B cell (primary cell): ENCODE measurements around the gene COA8. TPM values are rescaled to one million over a fixed set of nuclear protein-coding genes. Genes with fewer than 3 reads are reported as not detected.

ENCODE experiments used
- ATAC-seq: fragments of 200-7000 bp; cut with Tn5 transposase; one replicate; pipeline ENCODE4 v1.10.0; 2021; ENCODE audit warnings: low read depth, mild to moderate bottlenecking, moderate number of reproducible peaks, moderate library complexity
- CTCF ChIA-PET: fragments of 350-600 bp; sonication (Branson Sonifier 250); formaldehyde crosslinking; loops from one replicate; lab custom pipeline; 2021; ENCODE audit warnings: antibody characterized with exemption, inconsistent platforms; lab: Charles Lee
- POLR2A ChIA-PET: fragments of 350-600 bp; sonication (Branson Sonifier 250); formaldehyde crosslinking; loops from one replicate; lab custom pipeline; 2021; ENCODE audit warnings: antibody characterized with exemption; lab: Charles Lee
- DNase-seq: peaks from one replicate; pipeline ENCODE4 v3.0.0; 2013
- H2AFZ ChIP-seq: 2 replicates; pipeline ENCODE4 v1.6.1; 2012; ENCODE audit warnings: mild to moderate bottlenecking, low read depth, low read length; ENCODE audit not compliant: insufficient read depth, poor library complexity, severe bottlenecking
- H3K27ac ChIP-seq, 2 donors: 1 replicate in 1 of 2; 2 replicates in 1 of 2; pipeline ENCODE4 v1.5.1; 2012 to 2013; ENCODE audit warnings: low read length in 2 of 2, mild to moderate bottlenecking in 2 of 2, moderate library complexity in 1 of 2
- H3K27me3 ChIP-seq, 4 experiments: fragments of 200-600 bp in 1 of 4; sonication (generic) in 1 of 4; replicated peaks in 1 of 4; 1 replicate in 2 of 4; 2 replicates in 2 of 4; pipeline versions ENCODE4 v1.6.1 to v1.7.0; 2013 to 2016; ENCODE audit warnings: low read length in 3 of 4, mild to moderate bottlenecking in 2 of 4, mixed read lengths in 1 of 4, moderate library complexity in 1 of 4; ENCODE audit not compliant: insufficient read depth in 4 of 4, control insufficient read depth in 3 of 4; ENCODE audit errors: control extremely low read depth in 1 of 4
- H3K36me3 ChIP-seq, 2 experiments: replicated peaks in 1 of 2; 1 replicate in 1 of 2; 2 replicates in 1 of 2; pipeline versions ENCODE4 v1.6.1 to v1.7.1; 2013; ENCODE audit warnings: low read length in 1 of 2; ENCODE audit not compliant: insufficient read depth in 2 of 2, control insufficient read depth in 1 of 2; ENCODE audit errors: control extremely low read depth in 1 of 2, extremely low read depth in 1 of 2
- H3K4me1 ChIP-seq, 2 donors: fragments of 200-600 bp in 1 of 2; sonication (generic) in 1 of 2; 1 replicate in 1 of 2; 2 replicates in 1 of 2; pipeline versions ENCODE4 v1.5.1 to v1.6.1; 2013 to 2017; ENCODE audit warnings: low read length in 2 of 2; ENCODE audit not compliant: control insufficient read depth in 2 of 2, insufficient read depth in 2 of 2
- H3K4me2 ChIP-seq: replicated peaks from 2 replicates; pipeline ENCODE3; 2012; ENCODE audit warnings: mild to moderate bottlenecking, low read depth, low read length; ENCODE audit not compliant: poor library complexity, severe bottlenecking
- H3K4me3 ChIP-seq, 5 experiments: fragments of 200-600 bp in 1 of 5; sonication (generic) in 1 of 5; 1 replicate in 3 of 5; 2 replicates in 2 of 5; pipeline versions ENCODE4 v1.5.1 to v1.7.0; 2011 to 2016; ENCODE audit warnings: low read length in 4 of 5, mild to moderate bottlenecking in 4 of 5, low read depth in 2 of 5, control low read depth in 1 of 5, moderate library complexity in 1 of 5; ENCODE audit not compliant: insufficient read depth in 1 of 5; ENCODE audit errors: control extremely low read depth in 1 of 5, extremely low read depth in 1 of 5
- H3K79me2 ChIP-seq: fragments of 200-600 bp; sonication (generic); one replicate; pipeline ENCODE4 v1.6.0; 2016; ENCODE audit warnings: low read length; ENCODE audit not compliant: control insufficient read depth, insufficient read depth
- H3K9ac ChIP-seq: fragments of 200-600 bp; sonication (generic); 2 replicates; pipeline ENCODE4 v1.6.1; 2017; ENCODE audit warnings: mild to moderate bottlenecking, low read length, moderate library complexity
- H3K9me3 ChIP-seq, 3 donors: one replicate each; pipeline versions ENCODE4 v1.6.1 to v1.7.1; 2013; ENCODE audit warnings: low read length in 2 of 3; ENCODE audit not compliant: control insufficient read depth in 2 of 3, insufficient read depth in 1 of 3; ENCODE audit errors: control extremely low read depth in 1 of 3
- H4K20me1 ChIP-seq: 2 replicates; pipeline ENCODE4 v1.6.0; 2012; ENCODE audit warnings: mild to moderate bottlenecking, low read length; ENCODE audit not compliant: insufficient read depth, control insufficient read depth, poor library complexity, severe bottlenecking
- H3K27ac Mint-ChIP-seq: one replicate; pipeline ENCODE4 v1.8.0; 2021; ENCODE audit warnings: mixed read lengths
- H3K27me3 Mint-ChIP-seq: one replicate; pipeline ENCODE4 v1.8.0; 2021; ENCODE audit warnings: mixed read lengths
- H3K4me1 Mint-ChIP-seq: one replicate; pipeline ENCODE4 v1.8.0; 2021; ENCODE audit warnings: mixed read lengths
- H3K4me3 Mint-ChIP-seq: one replicate; pipeline ENCODE4 v1.8.0; 2021; ENCODE audit warnings: mixed read lengths
- H3K9me3 Mint-ChIP-seq: one replicate; pipeline ENCODE4 v1.8.0; 2022; ENCODE audit warnings: mixed read lengths; ENCODE audit not compliant: insufficient read depth
- CTCF ChIP-seq: fragments of 200-600 bp; IDR thresholded peaks from one replicate; pipeline ENCODE4 v1.8.0; 2022; ENCODE audit warnings: antibody characterized with exemption, mild to moderate bottlenecking
- EZH2 ChIP-seq: IDR thresholded peaks from 2 replicates; pipeline ENCODE4 v1.6.1; 2012; ENCODE audit warnings: borderline replicate concordance, low read depth, mild to moderate bottlenecking, moderate library complexity, low read length; ENCODE audit not compliant: insufficient read depth, poor library complexity, severe bottlenecking
- WGBS: methylation state at CpG from one replicate; pipeline ENCODE4 v1.1.5; 2013; ENCODE audit warnings: missing lambda C conversion rate; ENCODE audit not compliant: insufficient coverage; 5-methylcytosine and 5-hydroxymethylcytosine counted together
- intact Hi-C: fragments of 100-400 bp; cut with micrococcal nuclease; formaldehyde crosslinking; loops from one replicate; pipeline ENCODE4 v1.10.0; 2022
- polyA plus RNA-seq: library from polyadenylated mRNA; depleted of rRNA; stranded (reverse); fragments of >200 nt; gene quantifications from 2 replicates; pipeline ENCODE4 v1.2.3, GENCODE V29; 2012
- total RNA-seq, 2 donors: library from RNA; stranded (reverse); fragments of 120-200 nt in 1 of 2; gene quantifications; 1 replicate in 1 of 2; 2 replicates in 1 of 2; pipeline versions ENCODE4 v1.2.3 to v1.2.4, GENCODE V29; 2013 to 2022

COA8 gene
- total and polyA plus RNA-seq, 2 donors (not counting 1 experiment from before 2014, with no cell fraction given), result 7.5 to 24.9 TPM

GRCh38 chr14:103633391-103633790 lies 70.6 kb downstream of the COA8 start:
- H3K36me3 ChIP-seq, result no peaks in the 10 kb centered on the region
- Mint-ChIP-seq H3K4me3 (no peak overlapping the region), H3K9me3 (no peaks in the 10 kb centered on the region), H3K27ac (no peak overlapping the region), H3K4me1 (peaks cover 53% of the 10 kb centered on the region), H3K27me3 (no peaks in the 10 kb centered on the region)
- H3K4me3 ChIP-seq, result no peak overlapping the region
- H3K9ac ChIP-seq, result no peak overlapping the region
- H4K20me1 ChIP-seq, result peaks cover 73% of the 10 kb centered on the region
- no peak overlapping the region for H3K27ac ChIP-seq
- 67% methylated on average over 1 of the region's 1 CpG for WGBS
- H3K9me3 ChIP-seq, result no peaks in the 10 kb centered on the region
- ChIA-PET CTCF (no interaction called here), POLR2A (no interaction called here)
- ATAC-seq (no peak), DNase-seq (no peak)
- H3K27me3 ChIP-seq, result no peaks in the 10 kb centered on the region
- peaks cover 22 to 31% of the 10 kb centered on the region in 2 donors for H3K4me1 ChIP-seq
- no peak for TF ChIP-seq EZH2
- no peak for TF ChIP-seq CTCF
- intact Hi-C loops, result no loop called here
- peaks cover 98% of the 10 kb centered on the region for H3K79me2 ChIP-seq
- no peak overlapping the region for H3K4me2 ChIP-seq
- H2AFZ ChIP-seq, result no peak overlapping the region

GRCh38 chr14:103634156-103634555 lies 71.4 kb downstream of the COA8 start:
- ChIA-PET CTCF (no interaction called here), POLR2A (no interaction called here)
- Histone ChIP-seq H3K9ac (no peak overlapping the region), H3K79me2 (peaks cover 98% of the 10 kb centered on the region), H3K36me3 (no peaks in the 10 kb centered on the region), H2AFZ (no peak overlapping the region), H3K4me1 (peaks cover 20 to 33% of the 10 kb centered on the region in 2 donors), H4K20me1 (peaks cover 81% of the 10 kb centered on the region), H3K9me3 (no peaks in the 10 kb centered on the region), H3K27ac (peak overlapping the region in 1 of 2 donors; percentile 23), H3K4me2 (peak overlapping the region; percentile 7), H3K27me3 (no peaks in the 10 kb centered on the region), H3K4me3 (no peak overlapping the region)
- peak overlapping the region; percentile 44 for H3K27ac Mint-ChIP-seq
- no peak for DNase-seq
- H3K4me1 Mint-ChIP-seq, result peaks cover 58% of the 10 kb centered on the region
- no peaks in the 10 kb centered on the region for H3K27me3 Mint-ChIP-seq
- H3K9me3 Mint-ChIP-seq, result no peaks in the 10 kb centered on the region
- no peak overlapping the region for H3K4me3 Mint-ChIP-seq
- 100% methylated on average over 1 of the region's 4 CpGs for WGBS
- intact Hi-C loops, result no loop called here
- TF ChIP-seq EZH2, result no peak
- no peak for TF ChIP-seq CTCF
- ATAC-seq, result no peak
